NCI-H82 treated with DMSO at 0.1 percent for 48 hours (cell line): Measurements from ENCODE around the gene TMCO4.

Experiments used
- DNase-seq: peaks from one replicate; lab custom pipeline; 2025; ENCODE audit not compliant: unreplicated experiment; lab: John Stamatoyannopoulos, UW

TMCO4 gene

DNA sequence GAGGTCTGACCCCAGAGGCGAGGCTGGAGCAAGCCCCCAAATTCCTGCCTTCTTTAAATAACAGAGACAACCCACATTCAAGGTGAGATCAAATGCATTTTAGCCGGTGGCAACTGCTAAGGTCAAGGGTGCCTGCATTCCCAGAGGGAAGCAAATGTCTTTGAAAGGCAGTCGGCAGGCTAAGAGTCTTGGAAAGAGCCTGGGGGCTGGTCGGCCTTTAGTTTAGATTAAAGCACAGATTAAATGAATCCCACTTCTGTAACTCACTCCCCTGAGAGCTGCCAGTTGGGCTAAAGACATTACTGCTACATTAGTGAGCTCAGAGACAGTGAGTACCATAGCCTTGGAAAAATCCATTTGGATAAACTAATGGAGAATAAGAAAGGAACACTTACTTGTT, 75.8 kb downstream of the TMCO4 start:
- DNase-seq, result peak; percentile 72

- no peak for DNase-seq
These were observed 78.7 kb downstream of the TMCO4 start for GRCh38 chr1:19720973-19721372.

DNA sequence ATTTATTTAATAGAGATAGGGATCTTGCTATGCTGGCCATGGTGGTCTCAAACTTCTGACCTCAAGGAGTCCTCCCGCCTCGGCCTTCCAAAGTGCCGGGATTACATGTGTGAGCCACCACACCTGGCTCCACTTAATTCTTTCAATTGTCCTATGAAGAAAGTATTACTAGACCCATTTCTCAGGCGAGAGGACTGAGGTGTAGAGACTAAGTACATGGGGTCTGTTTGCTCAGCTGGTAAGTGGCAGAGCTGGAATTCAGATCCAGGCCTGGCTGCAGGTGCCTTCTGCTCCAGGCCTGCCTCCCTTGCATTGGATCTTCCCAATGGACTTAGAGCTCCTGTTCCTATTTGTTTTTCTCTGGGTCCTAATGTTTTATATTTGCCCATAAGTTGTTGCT, 79.5 kb downstream of the TMCO4 start:
- no peak for DNase-seq

DNA sequence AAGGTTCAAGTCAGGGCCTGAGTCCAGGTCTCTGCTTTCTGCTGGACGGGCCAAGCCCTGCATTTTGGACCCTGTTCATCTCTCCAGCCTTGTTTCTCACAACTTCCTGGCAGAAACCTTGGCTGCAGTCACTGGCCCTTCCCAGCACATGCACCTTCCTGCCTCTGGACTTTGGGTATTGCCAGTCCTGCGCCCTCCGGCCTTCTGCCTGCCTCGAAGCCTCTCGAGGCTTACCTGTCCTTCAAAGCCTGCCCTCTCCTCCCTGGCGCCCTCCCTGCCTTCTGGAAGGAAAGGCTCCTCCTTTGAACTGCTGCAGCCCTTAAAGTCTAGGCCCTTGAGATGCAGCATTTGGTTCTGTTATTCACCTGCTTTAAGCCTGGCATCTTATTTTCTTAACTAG, 82.2 kb downstream of the TMCO4 start:
- DNase-seq, result no peak

- DNase-seq, result peak; percentile 96
These were observed 84.1 kb downstream of the TMCO4 start for GRCh38 chr1:19715334-19716203.

- no peak for DNase-seq
These were observed 86.8 kb downstream of the TMCO4 start for GRCh38 chr1:19712928-19713327.

- no peak for DNase-seq
These were observed 88.7 kb downstream of the TMCO4 start for GRCh38 chr1:19710825-19711611.

DNA sequence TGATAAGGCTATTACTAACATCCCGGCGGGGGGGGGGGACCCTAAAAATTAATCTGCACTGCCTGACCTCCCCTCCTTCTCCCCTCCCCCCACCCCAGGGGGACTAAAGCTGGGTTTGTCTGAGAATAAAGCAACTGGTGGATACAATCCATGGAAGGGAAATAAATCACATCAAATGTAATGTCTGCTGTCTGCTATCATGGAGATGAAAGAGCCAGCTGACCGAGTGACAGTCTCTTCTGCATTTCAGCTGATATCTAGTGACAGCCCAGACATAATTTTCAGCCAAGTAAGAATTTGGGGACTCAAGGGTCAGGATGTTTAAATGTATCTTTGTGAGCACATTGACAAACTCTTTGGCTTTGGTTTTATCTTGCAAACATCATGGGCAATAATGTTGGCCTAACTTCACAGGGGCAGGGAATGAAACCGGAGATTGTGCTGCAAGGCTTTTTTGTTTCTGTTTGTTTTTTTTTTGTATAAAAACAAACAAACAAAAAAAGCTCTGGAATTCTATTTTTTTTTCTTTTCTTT, 90.4 kb downstream of the TMCO4 start:
- DNase-seq, result no peak

- peak; percentile 12 for DNase-seq
These were observed 91.1 kb downstream of the TMCO4 start for GRCh38 chr1:19708567-19709110.

- DNase-seq, result no peak
These were observed 93.6 kb downstream of the TMCO4 start for GRCh38 chr1:19706136-19706535.

- no peak for DNase-seq
These were observed 94.3 kb downstream of the TMCO4 start for GRCh38 chr1:19705464-19705863.

DNA sequence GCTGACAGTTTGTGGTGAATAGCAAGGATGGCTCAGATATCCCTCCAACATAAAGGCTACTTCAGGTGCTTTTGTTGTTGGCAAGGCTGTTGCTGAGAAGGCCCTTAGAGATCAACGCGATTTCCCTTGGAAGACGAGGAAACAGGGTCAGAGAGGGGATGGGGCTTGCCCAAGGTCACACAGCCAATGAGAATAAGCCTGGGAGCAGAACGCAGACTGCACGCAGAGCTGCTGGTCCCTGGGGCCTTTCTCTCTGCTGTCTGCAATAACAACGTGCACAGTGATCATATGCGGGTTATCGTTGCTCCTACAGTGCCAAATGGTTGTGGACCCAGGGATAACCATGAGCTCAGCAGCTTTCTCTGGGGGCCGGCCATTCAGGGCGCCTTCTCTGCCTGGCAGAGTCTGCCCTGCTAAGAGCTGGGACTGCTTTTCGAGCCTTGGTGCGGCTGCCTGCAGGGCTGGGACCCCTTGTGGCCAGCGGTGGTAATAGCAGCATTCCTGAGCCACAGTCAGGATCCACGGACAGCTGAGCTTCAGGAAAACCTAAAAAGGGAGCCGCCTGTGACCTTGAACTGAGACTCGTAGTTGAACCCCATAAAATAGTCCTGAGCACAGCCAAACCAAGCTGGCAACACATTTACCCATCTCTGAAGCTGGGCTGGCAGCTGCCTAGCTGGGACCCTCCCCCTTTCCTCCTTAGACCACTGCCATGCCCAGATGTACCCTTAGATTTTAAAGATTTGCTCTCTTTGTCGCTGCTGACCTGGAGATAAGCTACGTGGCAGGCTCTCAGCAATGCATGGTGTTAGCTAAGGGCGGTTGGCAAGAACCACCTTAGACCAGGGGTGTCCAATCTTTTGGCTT, 95.2 kb downstream of the TMCO4 start:
- DNase-seq, result peak; percentile 40

GRCh38 chr1:19703280-19703679, 96.4 kb downstream of the TMCO4 start:
- DNase-seq, result no peak

GRCh38 chr1:19700079-19700777, 99.5 kb downstream of the TMCO4 start:
- DNase-seq, result no peak

DNA sequence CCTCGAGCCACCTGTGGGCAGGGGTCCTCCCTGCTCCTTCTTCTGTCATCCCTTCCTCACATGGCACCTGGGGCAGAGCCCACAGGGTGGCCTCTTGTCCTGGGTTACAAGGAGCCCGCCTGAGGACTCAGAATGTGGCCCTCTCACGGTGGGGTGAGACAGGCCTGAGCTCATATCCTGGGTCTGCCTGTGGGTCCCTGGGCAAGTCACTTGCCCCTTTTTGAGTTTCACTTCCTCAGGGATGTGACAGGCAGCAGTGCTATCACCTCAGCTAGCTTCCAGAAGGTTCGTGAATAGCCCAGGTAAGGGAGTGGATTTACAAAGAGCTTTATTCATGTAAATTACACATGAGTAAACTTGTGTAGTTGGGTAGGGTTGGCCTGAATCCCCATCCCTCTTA, 101.5 kb downstream of the TMCO4 start:
- no peak for DNase-seq

GRCh38 chr1:19696820-19697219, 102.9 kb downstream of the TMCO4 start:
- no peak for DNase-seq

GRCh38 chr1:19695772-19696171, 103.9 kb downstream of the TMCO4 start:
- no peak for DNase-seq

- no peak for DNase-seq
These were observed 105.4 kb downstream of the TMCO4 start for GRCh38 chr1:19694298-19694697.

DNA sequence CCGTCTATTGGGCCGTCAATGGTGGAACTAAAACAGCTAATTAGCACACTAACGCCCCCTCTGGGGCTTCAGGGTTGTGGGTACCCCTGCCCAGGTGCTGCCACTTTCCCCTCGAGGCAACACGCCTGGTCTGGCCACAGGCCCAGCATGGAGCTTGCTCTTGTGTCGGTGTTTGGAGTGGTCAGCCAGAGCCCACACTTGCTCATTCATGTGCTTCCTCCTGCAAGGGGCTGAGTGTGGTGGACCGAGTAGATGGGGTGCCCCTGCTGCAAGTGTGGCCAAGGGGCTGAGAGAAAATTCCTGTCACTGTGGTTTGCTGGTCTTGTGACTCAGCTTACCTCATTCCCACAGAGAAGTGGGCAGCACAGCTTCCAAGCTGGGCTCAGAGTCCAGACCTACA, 109.4 kb downstream of the TMCO4 start:
- DNase-seq, result no peak

DNA sequence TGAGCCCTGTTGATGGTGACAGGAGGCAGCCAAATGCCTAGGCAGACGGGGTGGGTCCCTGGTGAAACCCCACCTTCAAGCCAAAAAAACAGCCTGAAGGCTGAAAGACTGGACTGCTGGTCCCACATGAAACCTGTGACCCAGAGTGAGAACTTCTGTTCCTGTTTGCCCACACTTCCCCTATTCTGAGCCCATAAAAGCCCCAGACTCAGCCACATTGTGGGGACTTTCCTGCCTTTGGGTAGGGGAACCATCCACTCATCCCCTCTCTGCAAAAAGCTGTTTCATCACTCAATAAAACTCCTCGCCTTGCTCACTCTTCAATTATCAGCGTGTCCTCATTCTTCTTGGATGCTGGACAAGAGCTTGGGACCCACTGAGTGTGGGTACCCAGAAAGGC, 109.9 kb downstream of the TMCO4 start:
- no peak for DNase-seq
